H1 (cell line): ENCODE measurements around the gene PDGFRA. TPM values are rescaled to one million over a fixed set of nuclear protein-coding genes. Genes with fewer than 3 reads are reported as not detected.

ENCODE experiments used
- CTCF ChIA-PET: fragments of 300-600 bp; sonication (Branson Sonifier 250); formaldehyde crosslinking; loops from one replicate; lab custom pipeline; 2021; ENCODE audit not compliant: partially characterized antibody; lab: Charles Lee
- POLR2A ChIA-PET: fragments of 300-600 bp; sonication (Branson Sonifier 250); formaldehyde crosslinking; loops from one replicate; lab custom pipeline; 2021; ENCODE audit warnings: inconsistent platforms; ENCODE audit not compliant: partially characterized antibody; lab: Charles Lee
- DNase-seq, 2 experiments: peaks; one replicate each; pipeline versions ENCODE4 v3.0.0 to v3.0.0-alpha.2; 2010 to 2022; ENCODE audit warnings: low spot score in 2 of 2, low read depth in 1 of 2, mixed read lengths in 1 of 2
- FAIRE-seq: peaks from 2 replicates; lab custom pipeline; 2011; peaks lifted over from hg19 to GRCh38; lab: Jason Lieb, UNC
- H2AFZ ChIP-seq: 2 replicates; pipeline ENCODE4 v1.8.1; 2012; ENCODE audit warnings: low read length, inconsistent platforms
- H2AK5ac ChIP-seq: 2 replicates; pipeline ENCODE4 v1.6.1; 2013; ENCODE audit warnings: low read depth, low read length
- H2BK120ac ChIP-seq: replicated peaks from 2 replicates; pipeline ENCODE3; 2013; ENCODE audit warnings: low read depth, low read length, inconsistent platforms
- H2BK12ac ChIP-seq: 2 replicates; pipeline ENCODE4 v1.6.1; 2013; ENCODE audit warnings: low read depth, low read length
- H2BK15ac ChIP-seq: 2 replicates; pipeline ENCODE4 v1.6.1; 2013; ENCODE audit warnings: low read length
- H2BK20ac ChIP-seq: 2 replicates; pipeline ENCODE4 v1.6.1; 2013; ENCODE audit warnings: low read length
- H2BK5ac ChIP-seq: 2 replicates; pipeline ENCODE4 v1.6.1; 2013; ENCODE audit warnings: low read depth, low read length
- H3K14ac ChIP-seq: 2 replicates; pipeline ENCODE4 v1.6.1; 2013; ENCODE audit warnings: inconsistent platforms; ENCODE audit not compliant: insufficient read length
- H3K18ac ChIP-seq: 2 replicates; pipeline ENCODE4 v1.6.1; 2013; ENCODE audit warnings: low read length; ENCODE audit errors: extremely low read depth
- H3K23ac ChIP-seq: 2 replicates; pipeline ENCODE4 v1.6.1; 2013; ENCODE audit warnings: inconsistent platforms; ENCODE audit not compliant: insufficient read length
- H3K23me2 ChIP-seq: 2 replicates; pipeline ENCODE4 v1.6.1; 2013; ENCODE audit warnings: low read depth, low read length
- H3K27ac ChIP-seq: 2 replicates; pipeline ENCODE4 v1.6.1; 2011; ENCODE audit warnings: low read depth, low read length, inconsistent platforms
- H3K27me3 ChIP-seq, 4 experiments: replicated peaks in 1 of 4; 1 replicate in 1 of 4; 2 replicates in 3 of 4; pipeline versions ENCODE4 v1.6.1 to v1.8.1; 2011 to 2013; ENCODE audit warnings: low read length in 3 of 4, mild to moderate bottlenecking in 3 of 4, inconsistent platforms in 2 of 4, mixed read lengths in 2 of 4, moderate library complexity in 1 of 4; ENCODE audit not compliant: control insufficient read depth in 3 of 4, insufficient read depth in 3 of 4; ENCODE audit errors: extremely low read depth in 1 of 4
- H3K36me3 ChIP-seq, 4 experiments: 2 replicates each; pipeline versions ENCODE4 v1.6.1 to v1.8.1; 2011 to 2013; ENCODE audit warnings: mild to moderate bottlenecking in 4 of 4, low read length in 3 of 4, moderate library complexity in 2 of 4, control low read depth in 1 of 4, inconsistent platforms in 1 of 4; ENCODE audit not compliant: insufficient read depth in 4 of 4, control insufficient read depth in 2 of 4
- H3K4ac ChIP-seq: replicated peaks from 2 replicates; pipeline ENCODE3; 2013; ENCODE audit warnings: low read length, low read depth, mixed read lengths, inconsistent platforms; ENCODE audit not compliant: insufficient read length
- H3K4me1 ChIP-seq, 4 experiments: replicated peaks in 1 of 4; 1 replicate in 1 of 4; 2 replicates in 3 of 4; pipeline versions ENCODE4 v1.6.1 to v1.8.1; 2011 to 2013; ENCODE audit warnings: low read length in 3 of 4, inconsistent platforms in 2 of 4, mixed read lengths in 1 of 4; ENCODE audit not compliant: insufficient read depth in 4 of 4, control insufficient read depth in 3 of 4
- H3K4me2 ChIP-seq, 2 experiments: 2 replicates each; pipeline versions ENCODE4 v1.6.1 to v1.8.1; 2011 to 2013; ENCODE audit warnings: low read depth in 2 of 2, low read length in 2 of 2, control low read depth in 1 of 2, inconsistent platforms in 1 of 2, mild to moderate bottlenecking in 1 of 2; ENCODE audit not compliant: insufficient read depth in 1 of 2
- H3K4me3 ChIP-seq, 4 experiments: fragments of 200-600, 300-600 bp in 1 of 4; sonication (generic), shearing (Covaris generic), sonication (Bioruptor Twin) in 1 of 4; 2 replicates each; pipeline versions ENCODE4 v1.5.1 to v1.8.1; 2011 to 2016; ENCODE audit warnings: low read length in 4 of 4, low read depth in 3 of 4, control low read depth in 2 of 4, inconsistent platforms in 2 of 4, mild to moderate bottlenecking in 2 of 4, mixed read lengths in 1 of 4, moderate library complexity in 1 of 4; ENCODE audit not compliant: insufficient read depth in 2 of 4; ENCODE audit errors: extremely low read depth in 1 of 4
- H3K56ac ChIP-seq: replicated peaks from 2 replicates; pipeline ENCODE3; 2013; ENCODE audit warnings: low read depth, mild to moderate bottlenecking, mixed read lengths, low read length, inconsistent platforms; ENCODE audit not compliant: insufficient read length
- H3K79me1 ChIP-seq: 2 replicates; pipeline ENCODE4 v1.6.1; 2013; ENCODE audit warnings: low read depth, low read length, control low read depth
- H3K79me2 ChIP-seq, 2 experiments: 2 replicates each; pipeline versions ENCODE4 v1.6.1 to v1.8.1; 2012 to 2013; ENCODE audit warnings: low read length in 2 of 2, mild to moderate bottlenecking in 2 of 2, inconsistent platforms in 1 of 2; ENCODE audit not compliant: insufficient read depth in 2 of 2, control insufficient read depth in 1 of 2
- H3K9ac ChIP-seq, 4 experiments: replicated peaks in 1 of 4; 1 replicate in 1 of 4; 2 replicates in 3 of 4; pipeline versions ENCODE4 v1.6.1 to v1.8.1; 2011 to 2013; ENCODE audit warnings: low read depth in 3 of 4, low read length in 3 of 4, control low read depth in 2 of 4, mild to moderate bottlenecking in 2 of 4, moderate library complexity in 2 of 4, inconsistent platforms in 1 of 4; ENCODE audit errors: extremely low read depth in 1 of 4
- H3K9me3 ChIP-seq, 2 experiments: 2 replicates each; pipeline versions ENCODE4 v1.6.1 to v1.8.1; 2012 to 2013; ENCODE audit warnings: mild to moderate bottlenecking in 2 of 2, moderate library complexity in 2 of 2, control low read depth in 1 of 2, inconsistent platforms in 1 of 2, low read depth in 1 of 2, low read length in 1 of 2, mixed read lengths in 1 of 2; ENCODE audit not compliant: insufficient read depth in 2 of 2
- H4K20me1 ChIP-seq, 2 experiments: replicated peaks in 1 of 2; 2 replicates each; pipeline versions ENCODE3 to v1.8.1; 2011 to 2013; ENCODE audit warnings: inconsistent platforms in 2 of 2, low read length in 2 of 2, mild to moderate bottlenecking in 1 of 2; ENCODE audit not compliant: insufficient read depth in 2 of 2, control insufficient read depth in 1 of 2
- H4K5ac ChIP-seq: 2 replicates; pipeline ENCODE4 v1.6.1; 2013; ENCODE audit warnings: low read length, low read depth, mixed read lengths, inconsistent platforms; ENCODE audit not compliant: insufficient read length
- H4K8ac ChIP-seq: 2 replicates; pipeline ENCODE4 v1.8.0; 2013; ENCODE audit warnings: mild to moderate bottlenecking, moderate library complexity, low read length, inconsistent platforms; ENCODE audit not compliant: insufficient read depth; ENCODE audit errors: extremely low read depth
- H4K91ac ChIP-seq: replicated peaks from 2 replicates; pipeline ENCODE3; 2013; ENCODE audit warnings: low read length, mixed read lengths, inconsistent platforms; ENCODE audit not compliant: insufficient read length
- ATF3 ChIP-seq: IDR thresholded peaks from 2 replicates; pipeline ENCODE4 v1.6.1; 2011; ENCODE audit warnings: low read depth, mild to moderate bottlenecking, low read length; ENCODE audit not compliant: insufficient read depth
- CBX5 ChIP-seq: fragments of 300-800, 300-1000 bp; sonication (generic); IDR thresholded peaks from 2 replicates; pipeline ENCODE4 v1.7.1; 2016; ENCODE audit warnings: antibody characterized with exemption, low read length, low read depth
- GTF2F1 ChIP-seq: IDR thresholded peaks from 2 replicates; pipeline ENCODE4 v1.6.1; 2012; ENCODE audit warnings: low read depth, low read length, improper control_type of control experiment, borderline replicate concordance
- HDAC6 ChIP-seq: IDR thresholded peaks from one replicate; pipeline ENCODE4 v1.7.1; 2012; ENCODE audit warnings: low read depth, mild to moderate bottlenecking, inconsistent platforms, low read length, moderate library complexity
- JUN ChIP-seq: IDR thresholded peaks from 2 replicates; pipeline ENCODE4 v1.6.1; 2011; ENCODE audit warnings: low read depth, mild to moderate bottlenecking, improper control_type of control experiment, low read length
- POU5F1 ChIP-seq: IDR thresholded peaks from 2 replicates; pipeline ENCODE4 v1.6.1; 2011; ENCODE audit warnings: low read depth, mild to moderate bottlenecking, low read length, moderate library complexity
- RAD21 ChIP-seq, 2 experiments: IDR thresholded peaks in 1 of 2; conservative IDR thresholded peaks in 1 of 2; 2 replicates each; pipeline ENCODE4 v1.6.1; 2011; ENCODE audit warnings: low read depth in 2 of 2, low read length in 2 of 2, improper control_type of control experiment in 1 of 2, inconsistent platforms in 1 of 2, mild to moderate bottlenecking in 1 of 2, moderate library complexity in 1 of 2
- RXRA ChIP-seq: IDR thresholded peaks from 2 replicates; pipeline ENCODE4 v1.6.1; 2011; ENCODE audit warnings: low read depth, mild to moderate bottlenecking, low read length, moderate library complexity; ENCODE audit not compliant: insufficient read depth
- SP2 ChIP-seq: IDR thresholded peaks from 2 replicates; pipeline ENCODE4 v1.6.1; 2012; ENCODE audit warnings: mild to moderate bottlenecking, low read length, inconsistent platforms
- SRF ChIP-seq: IDR thresholded peaks from 2 replicates; pipeline ENCODE4 v1.6.1; 2011; ENCODE audit warnings: mild to moderate bottlenecking, low read depth, low read length, moderate library complexity
- WGBS, 2 experiments: shearing (Covaris generic) in 1 of 2; methylation state at CpG; one replicate each; pipeline versions ENCODE4 v1.1.6 to v1.1.7; 2013 to 2015; ENCODE audit warnings: low lambda C conversion rate in 2 of 2, mixed read lengths in 2 of 2, inconsistent platforms in 1 of 2, low coverage in 1 of 2, missing lambda C conversion rate in 1 of 2; ENCODE audit not compliant: insufficient replicate concordance in 2 of 2, insufficient coverage in 1 of 2, insufficient read length in 1 of 2; ENCODE audit errors: extremely low coverage in 1 of 2, missing lambda C conversion rate in 1 of 2; 5-methylcytosine and 5-hydroxymethylcytosine counted together
- polyA plus RNA-seq, 7 experiments: library from polyadenylated mRNA; depleted of rRNA in 3 of 7; stranded (reverse) in 5 of 7; unstranded in 2 of 7; fragments of >200 nt in 5 of 7; fragments of 200-250 nt in 2 of 7; gene quantifications; 1 replicate in 5 of 7; 2 replicates in 1 of 7; 4 replicates in 1 of 7; pipeline versions ENCODE4 v1.2.1 to v1.2.3, GENCODE V29; 2011 to 2013; ENCODE audit warnings: missing spikeins in 2 of 7, mixed read lengths in 2 of 7
- total RNA-seq: library from RNA; stranded (reverse); fragmentation: NEBNext Ultra II Directional; extraction: Animal tissue kit (Norgen Biotek cat#: 25700); gene quantifications from 2 replicates; pipeline ENCODE4 v1.2.1, GENCODE V29; 2021

PDGFRA gene
- total and polyA plus RNA-seq, 2 of the 8 experiments (the other 6 are each of a cell fraction or from before 2014, with no cell fraction given): 1.4 to 3.4 TPM

GRCh38 chr4:54272051-54272450 lies 43.0 kb downstream of the PDGFRA start:
- Histone ChIP-seq H2BK5ac (no peak overlapping the region), H2BK15ac (no peak overlapping the region), H3K23ac (no peak overlapping the region), H3K4me2 (no peak overlapping the region), H3K4me3 (no peak overlapping the region), H4K20me1 (no peaks in the 10 kb centered on the region), H3K9me3 (no peaks in the 10 kb centered on the region), H3K79me1 (no peaks in the 10 kb centered on the region), H3K27ac (no peak overlapping the region), H2BK120ac (no peak overlapping the region), H4K91ac (no peak overlapping the region), H2BK12ac (no peak overlapping the region), H3K23me2 (peaks cover 2% of the 10 kb centered on the region; the same call in 1 of the 2 replicates), H3K56ac (no peak overlapping the region), H3K18ac (no peak overlapping the region), H4K8ac (no peak overlapping the region), H3K4ac (no peak overlapping the region), H3K79me2 (no peaks in the 10 kb centered on the region), H4K5ac (no peak overlapping the region), H3K36me3 (no peaks in the 10 kb centered on the region), H2AK5ac (no peak overlapping the region), H2AFZ (no peak overlapping the region), H3K4me1 (peaks cover 2 to 9% (median 5%) of the 10 kb centered on the region in 4 experiments; a peak in 4 of 7 replicates), H3K14ac (no peak overlapping the region), H3K9ac (no peak overlapping the region), H2BK20ac (no peak overlapping the region), H3K27me3 (no peaks in the 10 kb centered on the region)
- DNase-seq (no peak), FAIRE-seq (no peak)
- POLR2A ChIA-PET: no interaction called here
- WGBS, 2 experiments: 80% methylated on average over 3 of the region's 3 CpGs; no CpG with 5 or more reads in 1 of the 2 experiments
- CTCF ChIA-PET: no interaction called here
- no peak for TF ChIP-seq POU5F1
- no peak for TF ChIP-seq CBX5
- no peak for TF ChIP-seq HDAC6
- TF ChIP-seq RAD21 (IDR thresholded peaks at IDR 0.05 in 1 of 2, conservative IDR thresholded peaks at IDR 0.05 in 1 of 2; ENCODE audit: low read depth in 2 of 2, low read length in 2 of 2): no peak
- no peak for TF ChIP-seq SP2
- no peak for TF ChIP-seq JUN
- no peak for TF ChIP-seq GTF2F1
- TF ChIP-seq SRF: no peak
- TF ChIP-seq ATF3: no peak
- no peak for TF ChIP-seq RXRA
